Measurements from ENCODE around the gene FMNL2.

Gene FMNL2

DNA sequence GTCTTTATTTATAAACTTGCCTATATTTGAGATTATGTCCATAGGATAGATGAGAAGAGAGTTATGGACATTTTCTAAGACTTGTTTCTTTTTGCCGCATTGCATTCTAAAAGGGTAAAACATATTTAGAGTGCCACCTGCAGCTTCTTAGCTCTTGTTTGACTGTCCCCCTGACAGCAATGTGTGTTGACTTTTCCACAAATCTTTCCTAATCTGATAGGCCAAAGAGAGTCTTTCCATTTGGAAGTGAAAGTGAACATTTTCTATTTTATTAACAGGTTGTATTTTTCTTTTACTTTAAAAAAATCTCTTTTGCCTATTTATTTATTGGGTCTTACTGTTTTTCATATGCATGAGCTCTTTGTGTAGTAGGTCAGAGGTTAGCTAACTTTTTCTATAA lies 58.4 kb downstream of the FMNL2 start:
- no peak overlapping the region for H3K4me3 ChIP-seq (replicated peaks; ENCODE audit: low read depth, low read length)
- DNase-seq (ENCODE audit: low read depth), result no peak
- TF ChIP-seq, protein P1, sequence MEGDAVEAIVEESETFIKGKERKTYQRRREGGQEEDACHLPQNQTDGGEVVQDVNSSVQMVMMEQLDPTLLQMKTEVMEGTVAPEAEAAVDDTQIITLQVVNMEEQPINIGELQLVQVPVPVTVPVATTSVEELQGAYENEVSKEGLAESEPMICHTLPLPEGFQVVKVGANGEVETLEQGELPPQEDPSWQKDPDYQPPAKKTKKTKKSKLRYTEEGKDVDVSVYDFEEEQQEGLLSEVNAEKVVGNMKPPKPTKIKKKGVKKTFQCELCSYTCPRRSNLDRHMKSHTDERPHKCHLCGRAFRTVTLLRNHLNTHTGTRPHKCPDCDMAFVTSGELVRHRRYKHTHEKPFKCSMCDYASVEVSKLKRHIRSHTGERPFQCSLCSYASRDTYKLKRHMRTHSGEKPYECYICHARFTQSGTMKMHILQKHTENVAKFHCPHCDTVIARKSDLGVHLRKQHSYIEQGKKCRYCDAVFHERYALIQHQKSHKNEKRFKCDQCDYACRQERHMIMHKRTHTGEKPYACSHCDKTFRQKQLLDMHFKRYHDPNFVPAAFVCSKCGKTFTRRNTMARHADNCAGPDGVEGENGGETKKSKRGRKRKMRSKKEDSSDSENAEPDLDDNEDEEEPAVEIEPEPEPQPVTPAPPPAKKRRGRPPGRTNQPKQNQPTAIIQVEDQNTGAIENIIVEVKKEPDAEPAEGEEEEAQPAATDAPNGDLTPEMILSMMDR (IDR thresholded peaks at IDR 0.05; ENCODE audit: low read length, missing control alignments), result no peak

- H3K4me3 ChIP-seq (replicated peaks; ENCODE audit: low read depth, low read length), result no peak overlapping the region
- TF ChIP-seq, protein P1 (IDR thresholded peaks at IDR 0.05; ENCODE audit: low read length, missing control alignments), result no peak
- no peak for DNase-seq (ENCODE audit: low read depth)
These were observed 59.4 kb downstream of the FMNL2 start for GRCh38 chr2:152394326-152394725.

DNA sequence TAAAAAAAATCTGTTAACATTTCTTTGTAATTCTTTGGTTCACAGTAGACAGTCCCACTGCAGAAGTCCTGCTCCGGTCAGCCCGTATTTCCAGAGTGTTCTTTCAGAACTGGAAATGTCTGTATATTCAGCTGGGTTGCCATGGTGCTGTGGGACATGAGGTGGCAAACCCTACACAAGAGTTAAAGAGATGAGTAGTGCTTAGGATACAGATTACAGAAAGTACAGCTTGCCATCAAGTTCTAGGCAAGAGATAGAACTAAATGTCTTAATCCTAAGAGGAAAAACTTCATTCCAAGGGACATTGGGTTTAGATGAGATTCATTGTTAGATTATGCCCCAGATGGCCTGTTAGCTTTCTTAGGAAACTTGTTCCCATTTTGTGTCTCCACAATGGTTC lies 60.1 kb downstream of the FMNL2 start:
- TF ChIP-seq, protein P1 (IDR thresholded peaks at IDR 0.05; ENCODE audit: low read length, missing control alignments), result no peak
- no peak overlapping the region for H3K4me3 ChIP-seq (replicated peaks; ENCODE audit: low read depth, low read length)
- DNase-seq (ENCODE audit: low read depth), result peak; percentile 36

GRCh38 chr2:152395572-152395971 lies 60.6 kb downstream of the FMNL2 start:
- no peak for DNase-seq (ENCODE audit: low read depth)
- no peak overlapping the region for H3K4me3 ChIP-seq (replicated peaks; ENCODE audit: low read depth, low read length)
- TF ChIP-seq, protein P1 (IDR thresholded peaks at IDR 0.05; ENCODE audit: low read length, missing control alignments), result no peak

DNA sequence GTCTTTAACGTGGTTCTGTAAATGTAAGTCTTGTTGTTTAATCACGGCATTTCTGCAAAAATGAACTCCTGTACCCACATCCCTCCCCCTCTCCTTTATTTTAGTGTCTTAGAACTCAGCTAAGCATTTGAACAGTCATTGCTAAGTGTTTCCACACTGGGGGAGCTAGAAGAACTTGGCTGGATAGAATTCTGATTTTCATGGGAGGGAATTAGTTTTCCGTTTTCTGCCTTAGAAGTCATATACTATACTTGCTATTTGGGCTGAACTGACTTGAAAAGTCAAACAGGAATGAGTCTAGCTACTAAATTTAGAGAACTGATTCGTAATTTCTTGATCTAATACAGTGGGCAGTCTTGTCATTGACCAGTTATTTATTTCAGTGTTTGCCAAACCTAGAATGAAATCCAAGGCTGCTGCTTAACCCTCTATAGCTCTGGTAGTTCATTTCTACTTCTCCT lies 61.1 kb downstream of the FMNL2 start:
- H3K4me3 ChIP-seq (replicated peaks; ENCODE audit: low read depth, low read length), result peak overlapping the region; percentile 21
- DNase-seq (ENCODE audit: low read depth), result no peak
- TF ChIP-seq, protein P1 (IDR thresholded peaks at IDR 0.05; ENCODE audit: low read length, missing control alignments), result no peak

DNA sequence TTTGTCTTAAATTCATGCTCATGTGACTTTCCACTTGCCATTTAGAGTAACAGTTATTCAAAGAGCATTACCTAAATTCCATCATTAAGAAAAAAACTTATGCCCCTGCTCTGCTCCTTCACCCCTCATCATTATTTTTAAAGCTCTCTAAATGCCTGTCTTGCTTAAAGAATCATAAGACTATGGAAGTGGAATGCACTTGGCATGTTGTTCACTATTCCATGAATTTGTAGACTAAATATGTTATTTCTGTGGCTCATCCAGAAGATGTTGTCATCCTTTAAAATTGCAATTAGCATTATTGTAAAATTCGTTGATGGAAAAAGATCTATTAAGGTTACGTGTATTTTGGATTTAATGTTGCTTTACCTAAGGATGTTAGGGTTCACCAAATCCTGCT lies 61.8 kb downstream of the FMNL2 start:
- no peak overlapping the region for H3K4me3 ChIP-seq (replicated peaks; ENCODE audit: low read depth, low read length)
- TF ChIP-seq, protein P1 (IDR thresholded peaks at IDR 0.05; ENCODE audit: low read length, missing control alignments), result no peak
- DNase-seq (ENCODE audit: low read depth), result no peak

DNA sequence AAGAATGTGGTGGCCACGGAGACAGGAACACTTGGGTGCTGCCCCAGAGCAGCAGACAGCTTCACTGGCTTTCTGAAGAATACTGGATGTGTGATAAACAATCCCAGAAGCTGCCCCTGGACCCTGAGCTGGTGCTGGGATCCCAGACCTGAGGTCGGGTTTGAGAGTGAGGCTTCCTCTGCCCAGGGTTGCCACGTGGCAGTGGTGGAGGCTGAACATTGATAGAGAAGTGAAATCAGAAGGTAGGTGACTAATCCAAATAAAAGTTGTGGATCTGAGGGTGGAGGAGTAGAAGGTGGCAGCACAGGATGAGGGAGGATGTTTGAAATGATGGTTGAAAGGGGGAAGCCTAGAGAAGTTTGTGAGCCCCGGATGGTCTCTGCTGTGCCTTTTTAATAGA lies 64.0 kb downstream of the FMNL2 start:
- DNase-seq (ENCODE audit: low read depth), result no peak
- H3K4me3 ChIP-seq (replicated peaks; ENCODE audit: low read depth, low read length), result no peak overlapping the region
- TF ChIP-seq, protein P1 (IDR thresholded peaks at IDR 0.05; ENCODE audit: low read length, missing control alignments), result no peak

All from fibroblast of pulmonary artery (primary cell).